Muscle layer of duodenum (tissue), 2 donors: ENCODE results near the gene KCNMA1.

Experiments used
- H3K27ac ChIP-seq: one replicate; pipeline ENCODE4 v1.7.0; 2013; ENCODE audit warnings: mild to moderate bottlenecking, low read length
- H3K27me3 ChIP-seq: one replicate; pipeline ENCODE4 v1.7.0; 2013; ENCODE audit warnings: low read depth, mild to moderate bottlenecking, control low read depth, low read length
- H3K36me3 ChIP-seq, 2 donors: one replicate each; pipeline ENCODE4 v1.7.0; 2013; ENCODE audit warnings: low read length in 2 of 2, control low read depth in 1 of 2, mild to moderate bottlenecking in 1 of 2; ENCODE audit not compliant: insufficient read depth in 2 of 2, control insufficient read depth in 1 of 2
- H3K4me1 ChIP-seq, 2 donors: one replicate each; pipeline ENCODE4 v1.7.0; 2013; ENCODE audit warnings: low read length in 2 of 2, mild to moderate bottlenecking in 2 of 2, control low read depth in 1 of 2, moderate library complexity in 1 of 2; ENCODE audit not compliant: insufficient read depth in 2 of 2, control insufficient read depth in 1 of 2
- H3K4me3 ChIP-seq, 2 donors: one replicate each; pipeline ENCODE4 v1.7.0; 2013; ENCODE audit warnings: low read length in 2 of 2, low read depth in 1 of 2, mild to moderate bottlenecking in 1 of 2
- H3K9me3 ChIP-seq, 2 donors: one replicate each; pipeline ENCODE4 v1.7.0; 2013; ENCODE audit warnings: low read length in 2 of 2, control low read depth in 1 of 2, mild to moderate bottlenecking in 1 of 2; ENCODE audit not compliant: control insufficient read depth in 1 of 2
- donor health status: healthy.

Gene KCNMA1

DNA sequence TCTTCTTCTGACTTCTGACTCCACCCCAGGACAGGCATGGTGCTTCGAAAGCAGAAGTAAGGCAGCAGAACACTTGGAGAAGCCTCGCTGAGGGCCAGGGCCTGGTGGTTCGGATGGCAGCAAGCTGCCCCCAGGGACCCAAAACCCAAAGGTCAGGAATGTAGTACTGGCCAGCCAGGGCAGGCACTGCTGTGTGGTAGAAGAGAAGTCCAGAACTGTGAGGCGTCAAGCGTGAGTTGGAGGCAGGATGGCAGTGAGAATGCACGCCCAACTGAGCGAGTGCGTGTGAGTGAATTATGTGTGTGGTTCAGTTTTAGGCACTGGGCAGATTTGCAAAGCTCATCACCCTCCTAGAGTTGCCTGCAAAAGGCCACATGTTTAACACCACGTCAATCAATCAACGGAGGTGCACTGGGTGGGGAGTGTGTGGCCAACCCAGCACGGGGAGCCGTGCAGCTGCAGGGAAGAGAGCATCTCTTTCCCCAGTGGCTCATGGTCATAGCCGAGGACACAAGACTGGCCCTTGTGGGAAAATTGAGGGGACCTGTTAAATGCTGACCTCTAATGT lies 144.3 kb downstream of the KCNMA1 start:
- H3K27ac ChIP-seq = no peak overlapping the region
- H3K36me3 ChIP-seq = no peaks in the 10 kb centered on the region
- no peak overlapping the region for H3K4me3 ChIP-seq
- peaks cover 0 to 10% of the 10 kb centered on the region in 2 donors for H3K4me1 ChIP-seq
- H3K27me3 ChIP-seq = no peaks in the 10 kb centered on the region
- H3K9me3 ChIP-seq = no peaks in the 10 kb centered on the region

- no peak overlapping the region for H3K27ac ChIP-seq
- H3K27me3 ChIP-seq = no peaks in the 10 kb centered on the region
- H3K36me3 ChIP-seq = no peaks in the 10 kb centered on the region
Observed at GRCh38 chr10:77492368-77492994, 145.1 kb downstream of the KCNMA1 start.

DNA sequence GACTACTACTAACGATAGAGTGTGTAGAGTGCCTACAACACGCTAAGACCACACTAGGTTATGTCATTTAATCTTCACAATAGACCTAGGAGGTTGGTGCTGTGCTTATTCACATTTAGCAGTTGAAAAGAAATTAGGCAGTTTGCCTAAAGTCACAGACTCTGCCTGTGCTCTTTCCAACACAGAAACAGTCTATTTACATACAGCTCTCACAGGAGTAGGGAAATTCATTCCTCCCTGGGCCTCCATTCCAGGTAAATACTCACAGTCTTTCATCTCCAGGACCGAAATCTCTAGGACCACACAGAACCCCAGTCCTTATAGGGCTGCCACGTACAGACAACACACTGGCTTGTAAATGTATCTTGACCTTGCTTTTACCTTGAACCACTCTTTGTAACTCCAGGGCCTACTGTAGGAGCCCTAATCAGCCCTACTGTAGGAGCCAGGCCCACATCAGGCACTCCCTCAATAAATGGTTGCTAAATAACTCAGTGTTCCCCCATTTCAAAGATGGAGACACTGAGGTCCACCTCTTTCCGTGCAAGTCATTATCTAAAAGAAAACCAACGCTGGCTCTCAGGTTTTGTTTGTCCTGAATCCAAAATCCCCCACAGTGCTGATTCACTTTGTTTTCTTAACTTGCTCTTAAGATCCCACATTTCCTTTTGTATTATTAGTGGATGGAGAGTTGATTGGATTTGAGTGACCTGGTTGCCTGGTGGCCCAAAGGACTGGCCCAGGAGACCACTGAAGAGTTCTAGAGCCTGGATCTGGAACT lies 146.9 kb downstream of the KCNMA1 start:
- no peak overlapping the region for H3K27ac ChIP-seq
- H3K9me3 ChIP-seq = no peaks in the 10 kb centered on the region
- H3K27me3 ChIP-seq = no peaks in the 10 kb centered on the region
- H3K4me3 ChIP-seq = no peak overlapping the region
- no peaks in the 10 kb centered on the region for H3K36me3 ChIP-seq
- peaks cover 0 to 4% of the 10 kb centered on the region in 2 donors for H3K4me1 ChIP-seq

More at GRCh38 chr10:77492368-77492994, 145.1 kb downstream of the KCNMA1 start:
- no peak overlapping the region for H3K4me3 ChIP-seq
- H3K4me1 ChIP-seq = peaks cover 0 to 4% of the 10 kb centered on the region in 2 donors
- no peaks in the 10 kb centered on the region for H3K9me3 ChIP-seq

GRCh38 chr10:77486517-77486916 lies 151.1 kb downstream of the KCNMA1 start:
- no peak overlapping the region for H3K27ac ChIP-seq
- H3K4me3 ChIP-seq = no peak overlapping the region
- no peaks in the 10 kb centered on the region for H3K9me3 ChIP-seq
- no peaks in the 10 kb centered on the region for H3K27me3 ChIP-seq
- H3K4me1 ChIP-seq = no peaks in the 10 kb centered on the region
- no peaks in the 10 kb centered on the region for H3K36me3 ChIP-seq

GRCh38 chr10:77485847-77486246 lies 151.8 kb downstream of the KCNMA1 start:
- Histone ChIP-seq H3K4me3 (no peak overlapping the region), H3K27me3 (no peaks in the 10 kb centered on the region), H3K4me1 (no peaks in the 10 kb centered on the region), H3K36me3 (no peaks in the 10 kb centered on the region), H3K9me3 (no peaks in the 10 kb centered on the region), H3K27ac (no peak overlapping the region)

GRCh38 chr10:77482072-77482471 lies 155.5 kb downstream of the KCNMA1 start:
- Histone ChIP-seq H3K27me3 (no peaks in the 10 kb centered on the region), H3K4me3 (no peak overlapping the region), H3K9me3 (no peaks in the 10 kb centered on the region), H3K36me3 (no peaks in the 10 kb centered on the region), H3K27ac (no peak overlapping the region), H3K4me1 (peaks cover 0 to 5% of the 10 kb centered on the region in 2 donors)

DNA sequence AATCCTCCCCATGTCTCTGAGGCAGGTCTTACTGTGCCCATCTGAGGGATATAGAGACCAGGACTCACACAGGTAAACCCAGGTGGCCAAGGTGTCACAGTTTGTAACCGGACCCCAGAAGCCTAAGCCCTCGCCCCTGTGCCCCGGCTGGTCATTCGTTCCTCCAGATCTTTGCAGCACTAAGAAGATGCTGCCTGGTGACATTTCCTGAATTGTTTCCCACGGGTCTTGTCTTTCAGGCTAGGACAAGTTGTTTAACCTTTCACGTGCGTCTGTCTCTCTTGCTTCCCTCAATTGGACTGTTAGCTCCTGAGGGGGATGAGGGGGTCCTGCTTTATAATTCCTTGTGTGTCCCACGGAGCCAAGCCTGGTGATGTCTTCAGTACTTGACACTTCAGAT lies 158.0 kb downstream of the KCNMA1 start:
- Histone ChIP-seq H3K9me3 (no peaks in the 10 kb centered on the region), H3K4me3 (no peak overlapping the region), H3K4me1 (peaks cover 0 to 5% of the 10 kb centered on the region in 2 donors), H3K27me3 (no peaks in the 10 kb centered on the region), H3K27ac (no peak overlapping the region), H3K36me3 (no peaks in the 10 kb centered on the region)

GRCh38 chr10:77478962-77479359 lies 158.6 kb downstream of the KCNMA1 start:
- peaks cover 0 to 5% of the 10 kb centered on the region in 2 donors for H3K4me1 ChIP-seq
- no peak overlapping the region for H3K4me3 ChIP-seq
- no peaks in the 10 kb centered on the region for H3K36me3 ChIP-seq
- no peaks in the 10 kb centered on the region for H3K27me3 ChIP-seq
- H3K27ac ChIP-seq = no peak overlapping the region
- no peaks in the 10 kb centered on the region for H3K9me3 ChIP-seq

GRCh38 chr10:77478247-77478961 lies 159.2 kb downstream of the KCNMA1 start:
- Histone ChIP-seq H3K27ac (no peak overlapping the region), H3K36me3 (no peaks in the 10 kb centered on the region), H3K9me3 (no peaks in the 10 kb centered on the region), H3K4me1 (peaks cover 0 to 5% of the 10 kb centered on the region in 2 donors), H3K27me3 (no peaks in the 10 kb centered on the region), H3K4me3 (no peak overlapping the region)

GRCh38 chr10:77475522-77475921 lies 162.1 kb downstream of the KCNMA1 start:
- H3K4me1 ChIP-seq = peaks cover 0 to 5% of the 10 kb centered on the region in 2 donors
- H3K36me3 ChIP-seq = no peaks in the 10 kb centered on the region
- no peak overlapping the region for H3K27ac ChIP-seq
- no peak overlapping the region for H3K4me3 ChIP-seq
- H3K27me3 ChIP-seq = no peaks in the 10 kb centered on the region
- H3K9me3 ChIP-seq = no peaks in the 10 kb centered on the region

GRCh38 chr10:77474939-77475338 lies 162.7 kb downstream of the KCNMA1 start:
- Histone ChIP-seq H3K4me1 (peaks cover 0 to 5% of the 10 kb centered on the region in 2 donors), H3K4me3 (no peak overlapping the region), H3K36me3 (no peaks in the 10 kb centered on the region), H3K27ac (no peak overlapping the region), H3K9me3 (no peaks in the 10 kb centered on the region), H3K27me3 (no peaks in the 10 kb centered on the region)
